ENCODE results near the gene ACOX2.

DNA sequence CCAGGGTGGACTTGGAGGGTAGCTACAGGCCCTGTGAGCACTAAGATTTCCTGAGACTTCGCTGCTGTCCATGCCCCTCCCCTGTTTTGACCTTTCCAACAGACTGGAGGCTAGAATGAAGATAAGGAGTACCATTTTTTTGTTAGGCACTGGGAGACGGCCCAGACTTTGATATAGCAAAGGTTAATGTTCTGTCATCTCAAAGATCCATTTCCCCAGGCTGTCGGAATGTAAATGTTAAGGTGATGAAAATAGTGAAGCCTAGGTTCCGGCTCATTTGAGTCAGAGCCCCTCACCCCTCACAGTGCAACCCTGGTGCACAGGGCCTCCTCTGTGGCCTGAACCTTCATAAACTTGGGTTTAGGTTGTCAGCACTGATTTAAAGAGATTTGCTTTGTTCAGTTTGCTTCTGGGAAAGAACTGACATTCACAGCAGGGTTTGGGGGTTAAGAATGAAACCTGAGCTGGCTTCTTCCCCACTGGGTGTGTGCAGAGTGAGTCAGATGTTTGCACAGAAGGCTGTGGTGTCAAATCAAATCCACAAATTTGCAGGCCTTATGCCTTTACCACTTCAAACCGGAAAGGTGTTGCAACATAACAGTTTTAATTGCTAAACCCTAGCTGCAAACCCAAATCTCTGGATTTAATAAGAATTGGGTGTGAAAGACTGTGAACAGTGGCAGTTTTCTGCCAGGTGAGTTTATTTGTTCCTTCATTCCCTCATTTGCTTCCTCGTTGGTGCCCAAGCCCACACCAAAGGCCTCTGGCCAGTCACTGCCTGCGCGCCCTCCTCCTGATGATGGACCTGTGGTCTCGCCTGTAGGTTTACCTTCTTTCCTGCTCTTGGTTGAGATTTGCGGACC, 65.7 kb downstream of the ACOX2 start:
- TF ChIP-seq, protein P1, sequence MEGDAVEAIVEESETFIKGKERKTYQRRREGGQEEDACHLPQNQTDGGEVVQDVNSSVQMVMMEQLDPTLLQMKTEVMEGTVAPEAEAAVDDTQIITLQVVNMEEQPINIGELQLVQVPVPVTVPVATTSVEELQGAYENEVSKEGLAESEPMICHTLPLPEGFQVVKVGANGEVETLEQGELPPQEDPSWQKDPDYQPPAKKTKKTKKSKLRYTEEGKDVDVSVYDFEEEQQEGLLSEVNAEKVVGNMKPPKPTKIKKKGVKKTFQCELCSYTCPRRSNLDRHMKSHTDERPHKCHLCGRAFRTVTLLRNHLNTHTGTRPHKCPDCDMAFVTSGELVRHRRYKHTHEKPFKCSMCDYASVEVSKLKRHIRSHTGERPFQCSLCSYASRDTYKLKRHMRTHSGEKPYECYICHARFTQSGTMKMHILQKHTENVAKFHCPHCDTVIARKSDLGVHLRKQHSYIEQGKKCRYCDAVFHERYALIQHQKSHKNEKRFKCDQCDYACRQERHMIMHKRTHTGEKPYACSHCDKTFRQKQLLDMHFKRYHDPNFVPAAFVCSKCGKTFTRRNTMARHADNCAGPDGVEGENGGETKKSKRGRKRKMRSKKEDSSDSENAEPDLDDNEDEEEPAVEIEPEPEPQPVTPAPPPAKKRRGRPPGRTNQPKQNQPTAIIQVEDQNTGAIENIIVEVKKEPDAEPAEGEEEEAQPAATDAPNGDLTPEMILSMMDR (IDR thresholded peaks at IDR 0.05; ENCODE audit: control extremely low read depth in 1 of 3, insufficient read depth in 1 of 3, low read depth in 1 of 3, low read length in 3 of 3) = no peak
- TF ChIP-seq SIX5 (IDR thresholded peaks at IDR 0.05; ENCODE audit: low read depth, low read length) (no peak), EZH2 (IDR thresholded peaks at IDR 0.05; ENCODE audit: low read depth, low read length, severe bottlenecking) (no peak), CBX5 (IDR thresholded peaks at IDR 0.05; ENCODE audit: low read depth, low read length) (no peak)

All from H1 (cell line).